B cell (primary cell): Measurements from ENCODE around the gene FBXO41. TPM values are rescaled to one million over a fixed set of nuclear protein-coding genes. Genes with fewer than 3 reads are reported as not detected.

Experiments
- ATAC-seq: fragments of 200-7000 bp; cut with Tn5 transposase; one replicate; pipeline ENCODE4 v1.10.0; 2021; ENCODE audit warnings: low read depth, mild to moderate bottlenecking, moderate number of reproducible peaks, moderate library complexity
- CTCF ChIA-PET: fragments of 350-600 bp; sonication (Branson Sonifier 250); formaldehyde crosslinking; loops from one replicate; lab custom pipeline; 2021; ENCODE audit warnings: antibody characterized with exemption, inconsistent platforms; lab: Charles Lee
- POLR2A ChIA-PET: fragments of 350-600 bp; sonication (Branson Sonifier 250); formaldehyde crosslinking; loops from one replicate; lab custom pipeline; 2021; ENCODE audit warnings: antibody characterized with exemption; lab: Charles Lee
- DNase-seq: peaks from one replicate; pipeline ENCODE4 v3.0.0; 2013
- H2AFZ ChIP-seq: 2 replicates; pipeline ENCODE4 v1.6.1; 2012; ENCODE audit warnings: mild to moderate bottlenecking, low read depth, low read length; ENCODE audit not compliant: insufficient read depth, poor library complexity, severe bottlenecking
- H3K27ac ChIP-seq, 2 donors: 1 replicate in 1 of 2; 2 replicates in 1 of 2; pipeline ENCODE4 v1.5.1; 2012 to 2013; ENCODE audit warnings: low read length in 2 of 2, mild to moderate bottlenecking in 2 of 2, moderate library complexity in 1 of 2
- H3K27me3 ChIP-seq, 4 experiments: fragments of 200-600 bp in 1 of 4; sonication (generic) in 1 of 4; replicated peaks in 1 of 4; 1 replicate in 2 of 4; 2 replicates in 2 of 4; pipeline versions ENCODE4 v1.6.1 to v1.7.0; 2013 to 2016; ENCODE audit warnings: low read length in 3 of 4, mild to moderate bottlenecking in 2 of 4, mixed read lengths in 1 of 4, moderate library complexity in 1 of 4; ENCODE audit not compliant: insufficient read depth in 4 of 4, control insufficient read depth in 3 of 4; ENCODE audit errors: control extremely low read depth in 1 of 4
- H3K36me3 ChIP-seq, 2 experiments: replicated peaks in 1 of 2; 1 replicate in 1 of 2; 2 replicates in 1 of 2; pipeline versions ENCODE4 v1.6.1 to v1.7.1; 2013; ENCODE audit warnings: low read length in 1 of 2; ENCODE audit not compliant: insufficient read depth in 2 of 2, control insufficient read depth in 1 of 2; ENCODE audit errors: control extremely low read depth in 1 of 2, extremely low read depth in 1 of 2
- H3K4me1 ChIP-seq, 2 donors: fragments of 200-600 bp in 1 of 2; sonication (generic) in 1 of 2; 1 replicate in 1 of 2; 2 replicates in 1 of 2; pipeline versions ENCODE4 v1.5.1 to v1.6.1; 2013 to 2017; ENCODE audit warnings: low read length in 2 of 2; ENCODE audit not compliant: control insufficient read depth in 2 of 2, insufficient read depth in 2 of 2
- H3K4me2 ChIP-seq: replicated peaks from 2 replicates; pipeline ENCODE3; 2012; ENCODE audit warnings: mild to moderate bottlenecking, low read depth, low read length; ENCODE audit not compliant: poor library complexity, severe bottlenecking
- H3K4me3 ChIP-seq, 5 experiments: fragments of 200-600 bp in 1 of 5; sonication (generic) in 1 of 5; 1 replicate in 3 of 5; 2 replicates in 2 of 5; pipeline versions ENCODE4 v1.5.1 to v1.7.0; 2011 to 2016; ENCODE audit warnings: low read length in 4 of 5, mild to moderate bottlenecking in 4 of 5, low read depth in 2 of 5, control low read depth in 1 of 5, moderate library complexity in 1 of 5; ENCODE audit not compliant: insufficient read depth in 1 of 5; ENCODE audit errors: control extremely low read depth in 1 of 5, extremely low read depth in 1 of 5
- H3K79me2 ChIP-seq: fragments of 200-600 bp; sonication (generic); one replicate; pipeline ENCODE4 v1.6.0; 2016; ENCODE audit warnings: low read length; ENCODE audit not compliant: control insufficient read depth, insufficient read depth
- H3K9ac ChIP-seq: fragments of 200-600 bp; sonication (generic); 2 replicates; pipeline ENCODE4 v1.6.1; 2017; ENCODE audit warnings: mild to moderate bottlenecking, low read length, moderate library complexity
- H3K9me3 ChIP-seq, 3 donors: one replicate each; pipeline versions ENCODE4 v1.6.1 to v1.7.1; 2013; ENCODE audit warnings: low read length in 2 of 3; ENCODE audit not compliant: control insufficient read depth in 2 of 3, insufficient read depth in 1 of 3; ENCODE audit errors: control extremely low read depth in 1 of 3
- H4K20me1 ChIP-seq: 2 replicates; pipeline ENCODE4 v1.6.0; 2012; ENCODE audit warnings: mild to moderate bottlenecking, low read length; ENCODE audit not compliant: insufficient read depth, control insufficient read depth, poor library complexity, severe bottlenecking
- H3K27ac Mint-ChIP-seq: one replicate; pipeline ENCODE4 v1.8.0; 2021; ENCODE audit warnings: mixed read lengths
- H3K27me3 Mint-ChIP-seq: one replicate; pipeline ENCODE4 v1.8.0; 2021; ENCODE audit warnings: mixed read lengths
- H3K4me1 Mint-ChIP-seq: one replicate; pipeline ENCODE4 v1.8.0; 2021; ENCODE audit warnings: mixed read lengths
- H3K4me3 Mint-ChIP-seq: one replicate; pipeline ENCODE4 v1.8.0; 2021; ENCODE audit warnings: mixed read lengths
- H3K9me3 Mint-ChIP-seq: one replicate; pipeline ENCODE4 v1.8.0; 2022; ENCODE audit warnings: mixed read lengths; ENCODE audit not compliant: insufficient read depth
- CTCF ChIP-seq: fragments of 200-600 bp; IDR thresholded peaks from one replicate; pipeline ENCODE4 v1.8.0; 2022; ENCODE audit warnings: antibody characterized with exemption, mild to moderate bottlenecking
- EZH2 ChIP-seq: IDR thresholded peaks from 2 replicates; pipeline ENCODE4 v1.6.1; 2012; ENCODE audit warnings: borderline replicate concordance, low read depth, mild to moderate bottlenecking, moderate library complexity, low read length; ENCODE audit not compliant: insufficient read depth, poor library complexity, severe bottlenecking
- WGBS: methylation state at CpG from one replicate; pipeline ENCODE4 v1.1.5; 2013; ENCODE audit warnings: missing lambda C conversion rate; ENCODE audit not compliant: insufficient coverage; 5-methylcytosine and 5-hydroxymethylcytosine counted together
- intact Hi-C: fragments of 100-400 bp; cut with micrococcal nuclease; formaldehyde crosslinking; loops from one replicate; pipeline ENCODE4 v1.10.0; 2022
- polyA plus RNA-seq: library from polyadenylated mRNA; depleted of rRNA; stranded (reverse); fragments of >200 nt; gene quantifications from 2 replicates; pipeline ENCODE4 v1.2.3, GENCODE V29; 2012
- total RNA-seq, 2 donors: library from RNA; stranded (reverse); fragments of 120-200 nt in 1 of 2; gene quantifications; 1 replicate in 1 of 2; 2 replicates in 1 of 2; pipeline versions ENCODE4 v1.2.3 to v1.2.4, GENCODE V29; 2013 to 2022

The FBXO41 gene
- total and polyA plus RNA-seq, 2 donors (not counting 1 experiment from before 2014, with no cell fraction given): 25.2 to 29.6 TPM

GRCh38 chr2:73265298-73266060 lies 18.8 kb downstream of the FBXO41 start:
- ATAC-seq (no peak), DNase-seq (no peak)
- Histone ChIP-seq H3K9ac (no peak overlapping the region), H3K27ac (no peak overlapping the region), H3K4me1 (no peaks in the 10 kb centered on the region), H3K36me3 (peaks cover 0 to 13% of the 10 kb centered on the region in 2 experiments), H3K79me2 (peaks cover 24% of the 10 kb centered on the region), H4K20me1 (peaks cover 10% of the 10 kb centered on the region), H3K4me3 (no peak overlapping the region), H2AFZ (no peak overlapping the region), H3K4me2 (no peak overlapping the region), H3K27me3 (no peaks in the 10 kb centered on the region), H3K9me3 (peaks cover 0 to 3% (median 0%) of the 10 kb centered on the region in 3 donors)
- Mint-ChIP-seq H3K4me1 (peaks cover 18% of the 10 kb centered on the region), H3K27me3 (no peaks in the 10 kb centered on the region), H3K4me3 (no peak overlapping the region), H3K27ac (no peak overlapping the region), H3K9me3 (no peaks in the 10 kb centered on the region)
- POLR2A ChIA-PET: no interaction called here
- intact Hi-C loops: no loop called here
- TF ChIP-seq CTCF (no peak), EZH2 (no peak)
- CTCF ChIA-PET: interaction anchor here (0.5 to 0.7 kb wide), 2 partner anchors 88 to 364 kb away, joined by 3 to 4 read pairs; no protein-coding TSS in a partner anchor
- 98% methylated on average over 19 of the region's 28 CpGs for WGBS

- DNase-seq (no peak), ATAC-seq (no peak)
- Histone ChIP-seq H3K9ac (no peak overlapping the region), H3K9me3 (peaks cover 0 to 3% (median 0%) of the 10 kb centered on the region in 3 donors), H3K79me2 (peaks cover 24% of the 10 kb centered on the region), H3K27ac (no peak overlapping the region), H3K27me3 (no peaks in the 10 kb centered on the region), H2AFZ (no peak overlapping the region), H3K4me1 (no peaks in the 10 kb centered on the region), H3K36me3 (peaks cover 0 to 16% of the 10 kb centered on the region in 2 experiments), H4K20me1 (peaks cover 6% of the 10 kb centered on the region), H3K4me2 (no peak overlapping the region), H3K4me3 (no peak overlapping the region)
- POLR2A ChIA-PET: no interaction called here
- Mint-ChIP-seq H3K27me3 (no peaks in the 10 kb centered on the region), H3K4me3 (no peak overlapping the region), H3K9me3 (no peaks in the 10 kb centered on the region), H3K27ac (no peak overlapping the region), H3K4me1 (peaks cover 15% of the 10 kb centered on the region)
- CTCF ChIA-PET: interaction anchor here (0.5 to 0.7 kb wide), 2 partner anchors 87 to 365 kb away, joined by 3 to 4 read pairs; no protein-coding TSS in a partner anchor
- TF ChIP-seq EZH2: no peak
- no peak for TF ChIP-seq CTCF
- WGBS: 84% methylated on average over 3 of the region's 4 CpGs
- intact Hi-C loops: no loop called here
Observed at GRCh38 chr2:73264783-73265182, 19.5 kb downstream of the FBXO41 start.
